ENCODE measurements around the gene COX10. TPM values are rescaled to one million over a fixed set of nuclear protein-coding genes. Genes with fewer than 3 reads are reported as not detected.

The COX10 gene
- total RNA-seq, 2 experiments from 2014 or later = 21.1 to 24.9 TPM

GRCh38 chr17:14082848-14083247, 13.5 kb downstream of the COX10 start:
- H3K4me1 ChIP-seq (ENCODE audit: insufficient read depth, low read length, poor library complexity, severe bottlenecking) = no peaks in the 10 kb centered on the region
- BruUV-seq (replicated peaks) = no TSS peak
- no peak overlapping the region for H3K4me2 ChIP-seq (ENCODE audit: low read length)
- intact Hi-C loops (cut with micrococcal nuclease; ENCODE audit: unreplicated experiment) = no loop called here
- no peak for TF ChIP-seq CTCF (conservative IDR thresholded peaks at IDR 0.05; ENCODE audit: low read length)
- no peak for TF ChIP-seq EZH2phosphoT487 (IDR thresholded peaks at IDR 0.05; ENCODE audit: borderline replicate concordance, low read depth, low read length)
- CTCF ChIA-PET (ENCODE audit: unreplicated experiment) = no interaction called here
- H3K9me2 ChIP-seq (ENCODE audit: insufficient read depth, low read length) = no peaks in the 10 kb centered on the region
- peaks cover 5% of the 10 kb centered on the region for H4K20me1 ChIP-seq (ENCODE audit: insufficient read depth, low read length)
- no peak overlapping the region for H3K4me3 ChIP-seq (ENCODE audit: low read depth, low read length, poor library complexity, severe bottlenecking)
- peaks cover 29% of the 10 kb centered on the region; the same call in 1 of the 2 replicates for H3K79me2 ChIP-seq (ENCODE audit: insufficient read depth, low read depth, low read length)
- no peak overlapping the region for H2AFZ ChIP-seq (ENCODE audit: low read length)
- peaks cover 61% of the 10 kb centered on the region for H3K36me3 ChIP-seq (ENCODE audit: insufficient read depth, low read length)
- H3K27ac ChIP-seq (ENCODE audit: low read depth, low read length, poor library complexity, severe bottlenecking) = no peak overlapping the region
- no peak for DNase-seq (ENCODE audit: low spot score)
- H3K9me3 ChIP-seq (ENCODE audit: low read length) = no peaks in the 10 kb centered on the region
- POLR2A ChIA-PET = no interaction called here

- Histone ChIP-seq H3K4me2 (ENCODE audit: low read length) (no peak overlapping the region), H3K9me2 (ENCODE audit: insufficient read depth, low read length) (no peaks in the 10 kb centered on the region), H4K20me1 (ENCODE audit: insufficient read depth, low read length) (peaks cover 5% of the 10 kb centered on the region), H3K9me3 (ENCODE audit: low read length) (no peaks in the 10 kb centered on the region), H3K4me1 (ENCODE audit: insufficient read depth, low read length, poor library complexity, severe bottlenecking) (no peaks in the 10 kb centered on the region), H3K36me3 (ENCODE audit: insufficient read depth, low read length) (peaks cover 45% of the 10 kb centered on the region), H2AFZ (ENCODE audit: low read length) (no peak overlapping the region), H3K79me2 (ENCODE audit: insufficient read depth, low read depth, low read length) (peaks cover 37% of the 10 kb centered on the region), H3K4me3 (ENCODE audit: low read depth, low read length, poor library complexity, severe bottlenecking) (no peak overlapping the region), H3K27ac (ENCODE audit: low read depth, low read length, poor library complexity, severe bottlenecking) (no peak overlapping the region)
- ChIA-PET POLR2A (interaction anchor here (0.7 to 0.9 kb wide), 2 partner anchors 8 to 497 kb away, joined by 4 read pairs; no protein-coding TSS in a partner anchor), CTCF (ENCODE audit: unreplicated experiment) (no interaction called here)
- DNase-seq (ENCODE audit: low spot score) = no peak
- intact Hi-C loops (cut with micrococcal nuclease; ENCODE audit: unreplicated experiment) = no loop called here
- TF ChIP-seq CTCF (conservative IDR thresholded peaks at IDR 0.05; ENCODE audit: low read length) (no peak), EZH2phosphoT487 (IDR thresholded peaks at IDR 0.05; ENCODE audit: borderline replicate concordance, low read depth, low read length) (no peak)
- no TSS peak for BruUV-seq (replicated peaks)
Observed at GRCh38 chr17:14084955-14085354, 15.7 kb downstream of the COX10 start.

- Histone ChIP-seq H3K36me3 (ENCODE audit: insufficient read depth, low read length) (peaks cover 34% of the 10 kb centered on the region), H3K4me3 (ENCODE audit: low read depth, low read length, poor library complexity, severe bottlenecking) (no peak overlapping the region), H3K79me2 (ENCODE audit: insufficient read depth, low read depth, low read length) (peaks cover 38% of the 10 kb centered on the region), H4K20me1 (ENCODE audit: insufficient read depth, low read length) (peaks cover 11% of the 10 kb centered on the region), H3K4me1 (ENCODE audit: insufficient read depth, low read length, poor library complexity, severe bottlenecking) (no peaks in the 10 kb centered on the region), H3K9me2 (ENCODE audit: insufficient read depth, low read length) (no peaks in the 10 kb centered on the region), H3K27ac (ENCODE audit: low read depth, low read length, poor library complexity, severe bottlenecking) (no peak overlapping the region), H2AFZ (ENCODE audit: low read length) (no peak overlapping the region), H3K9me3 (ENCODE audit: low read length) (no peaks in the 10 kb centered on the region), H3K4me2 (ENCODE audit: low read length) (no peak overlapping the region)
- CTCF ChIA-PET (ENCODE audit: unreplicated experiment) = no interaction called here
- DNase-seq (ENCODE audit: low spot score) = no peak
- POLR2A ChIA-PET = no interaction called here
- intact Hi-C loops (cut with micrococcal nuclease; ENCODE audit: unreplicated experiment) = no loop called here
- BruUV-seq (replicated peaks) = no TSS peak
- TF ChIP-seq CTCF (conservative IDR thresholded peaks at IDR 0.05; ENCODE audit: low read length) (no peak), EZH2phosphoT487 (IDR thresholded peaks at IDR 0.05; ENCODE audit: borderline replicate concordance, low read depth, low read length) (no peak)
Observed at GRCh38 chr17:14086189-14086588, 16.9 kb downstream of the COX10 start.

Data from OCI-LY7 (cell line).